Lower lobe of right lung (tissue), 2 donors: ENCODE measurements around the gene CCDC38. TPM values are rescaled to one million over a fixed set of nuclear protein-coding genes. Genes with fewer than 3 reads are reported as not detected.
A peak's percentile ranks its signal among the peaks of the same experiment; 100 is the strongest.

Experiments used
- ATAC-seq, 2 donors: fragments of 200-7000 bp; cut with Tn5 transposase; one replicate each; pipeline ENCODE4 v1.9.1; 2020 to 2022; ENCODE audit warnings: mild to moderate bottlenecking in 2 of 2, moderate library complexity in 2 of 2
- DNase-seq: peaks from one replicate; pipeline ENCODE4 v3.0.0-alpha.2; 2020
- H3K27ac ChIP-seq: fragments of 200-600 bp; one replicate; pipeline ENCODE4 v1.8.0; 2022
- H3K27me3 ChIP-seq: fragments of 200-600 bp; one replicate; pipeline ENCODE4 v1.8.0; 2022; ENCODE audit warnings: low read depth
- H3K36me3 ChIP-seq: fragments of 200-600 bp; one replicate; pipeline ENCODE4 v1.8.0; 2022; ENCODE audit warnings: mild to moderate bottlenecking
- H3K4me1 ChIP-seq: fragments of 200-600 bp; one replicate; pipeline ENCODE4 v1.8.0; 2022
- H3K4me3 ChIP-seq: fragments of 200-600 bp; one replicate; pipeline ENCODE4 v1.8.0; 2022; ENCODE audit warnings: mild to moderate bottlenecking
- H3K9me3 ChIP-seq: fragments of 200-600 bp; one replicate; pipeline ENCODE4 v1.8.0; 2022
- CTCF ChIP-seq: fragments of 200-600 bp; IDR thresholded peaks from one replicate; pipeline ENCODE4 v1.8.0; 2022; ENCODE audit warnings: antibody characterized with exemption, mild to moderate bottlenecking
- intact Hi-C: fragments of 100-400 bp; cut with DNase I; formaldehyde crosslinking; loops from one replicate; pipeline ENCODE4 v1.11.0; 2022
- total RNA-seq: library from RNA; stranded (reverse); fragmentation: NEBNext Ultra II Directional; extraction: Animal tissue kit (Norgen Biotek cat#: 25700); gene quantifications from one replicate; pipeline ENCODE4 v1.2.1, GENCODE V29; 2021
- donor health status: DM: no; HTN: yes; CAD: no; lungs with severe emphysema.

The CCDC38 gene
- total RNA-seq, 1 donor from 2014 or later = 0.24 TPM

GRCh38 chr12:95962222-95962621 lies 19.8 kb upstream of the CCDC38 start:
- ATAC-seq (no peak), DNase-seq (no peak)
- Histone ChIP-seq H3K4me3 (no peak overlapping the region), H3K4me1 (no peaks in the 10 kb centered on the region), H3K36me3 (no peaks in the 10 kb centered on the region), H3K27ac (no peak overlapping the region), H3K9me3 (no peaks in the 10 kb centered on the region), H3K27me3 (no peaks in the 10 kb centered on the region)
- intact Hi-C loops = no loop called here
- TF ChIP-seq CTCF = no peak

GRCh38 chr12:95960241-95960640 lies 17.8 kb upstream of the CCDC38 start:
- Histone ChIP-seq H3K27me3 (no peaks in the 10 kb centered on the region), H3K9me3 (no peaks in the 10 kb centered on the region), H3K36me3 (no peaks in the 10 kb centered on the region), H3K4me1 (no peaks in the 10 kb centered on the region), H3K4me3 (no peak overlapping the region), H3K27ac (no peak overlapping the region)
- DNase-seq (no peak), ATAC-seq (no peak)
- intact Hi-C loops = no loop called here
- TF ChIP-seq CTCF = no peak

GRCh38 chr12:95959107-95959506 lies 16.7 kb upstream of the CCDC38 start:
- H3K9me3 ChIP-seq = no peaks in the 10 kb centered on the region
- intact Hi-C loops = no loop called here
- no peaks in the 10 kb centered on the region for H3K27me3 ChIP-seq
- H3K27ac ChIP-seq = no peak overlapping the region
- H3K4me3 ChIP-seq = no peak overlapping the region
- no peaks in the 10 kb centered on the region for H3K4me1 ChIP-seq
- ATAC-seq (no peak), DNase-seq (no peak)
- TF ChIP-seq CTCF = peak; percentile 15
- H3K36me3 ChIP-seq = no peaks in the 10 kb centered on the region

GRCh38 chr12:95956557-95957145 lies 14.2 kb upstream of the CCDC38 start:
- Histone ChIP-seq H3K27me3 (no peaks in the 10 kb centered on the region), H3K4me1 (no peaks in the 10 kb centered on the region), H3K36me3 (no peaks in the 10 kb centered on the region), H3K9me3 (no peaks in the 10 kb centered on the region), H3K4me3 (no peak overlapping the region), H3K27ac (no peak overlapping the region)
- TF ChIP-seq CTCF = no peak
- intact Hi-C loops = no loop called here
- ATAC-seq (no peak), DNase-seq (no peak)

GRCh38 chr12:95955549-95956159 lies 13.2 kb upstream of the CCDC38 start:
- no peak overlapping the region for H3K4me3 ChIP-seq
- H3K9me3 ChIP-seq = no peaks in the 10 kb centered on the region
- ATAC-seq = no peak
- no peaks in the 10 kb centered on the region for H3K36me3 ChIP-seq
- no peak for DNase-seq
- TF ChIP-seq CTCF = no peak
- intact Hi-C loops = no loop called here
- H3K27me3 ChIP-seq = no peaks in the 10 kb centered on the region
- H3K4me1 ChIP-seq = no peaks in the 10 kb centered on the region
- H3K27ac ChIP-seq = no peak overlapping the region
